ENCODE results near the gene OPTC.

- TF ChIP-seq ZNF76 (CRISPR knock-in tag; IDR thresholded peaks at IDR 0.05; ENCODE audit: borderline replicate concordance) (no peak), TCF7L2 (IDR thresholded peaks at IDR 0.05; ENCODE audit: low read depth, low read length) (no peak), SIN3A (IDR thresholded peaks at IDR 0.05; ENCODE audit: borderline replicate concordance in 2 of 2, control insufficient read depth in 1 of 2, low read depth in 2 of 2, low read length in 2 of 2) (no peak)
These were observed 25.3 kb downstream of the OPTC start for GRCh38 chr1:203519053-203519840.

All from K562 (cell line).